Putamen (tissue), 1 donor: Measurements from ENCODE around the gene DCDC2.
"Not testable (repeated sequence)": the region's sequence is repeated elsewhere in the genome, so short reads cannot be mapped to it uniquely, and the experiment has no call there.

Experiments used
- DNase-seq: peaks from one replicate; pipeline ENCODE4 v3.0.0-alpha.2; 2016; ENCODE audit warnings: low spot score

DCDC2 gene

DNA sequence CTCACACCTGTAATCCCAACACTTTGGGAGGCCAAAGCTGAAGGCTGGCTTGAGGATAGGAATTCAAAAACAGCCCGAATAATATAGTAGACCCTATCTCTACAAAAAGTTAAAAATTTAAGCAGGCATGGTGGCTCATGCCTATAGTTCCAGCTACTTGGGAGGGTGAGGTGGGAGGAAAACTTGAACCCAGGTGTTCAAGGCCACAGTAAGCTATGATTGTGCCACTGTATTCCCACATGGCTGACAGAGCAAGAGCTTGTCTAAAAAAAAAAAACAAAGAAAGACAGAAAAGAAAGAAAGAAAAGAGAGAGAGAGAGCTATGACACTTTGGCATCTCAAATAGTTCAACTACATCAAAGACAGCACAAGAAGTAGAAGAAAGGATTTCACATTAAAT lies 33.2 kb downstream of the DCDC2 start:
- DNase-seq = no peak

GRCh38 chr6:24323632-24324337 lies 34.1 kb downstream of the DCDC2 start:
- no peak for DNase-seq

- no peak for DNase-seq
Measured at GRCh38 chr6:24322924-24323323, 34.9 kb downstream of the DCDC2 start.

DNA sequence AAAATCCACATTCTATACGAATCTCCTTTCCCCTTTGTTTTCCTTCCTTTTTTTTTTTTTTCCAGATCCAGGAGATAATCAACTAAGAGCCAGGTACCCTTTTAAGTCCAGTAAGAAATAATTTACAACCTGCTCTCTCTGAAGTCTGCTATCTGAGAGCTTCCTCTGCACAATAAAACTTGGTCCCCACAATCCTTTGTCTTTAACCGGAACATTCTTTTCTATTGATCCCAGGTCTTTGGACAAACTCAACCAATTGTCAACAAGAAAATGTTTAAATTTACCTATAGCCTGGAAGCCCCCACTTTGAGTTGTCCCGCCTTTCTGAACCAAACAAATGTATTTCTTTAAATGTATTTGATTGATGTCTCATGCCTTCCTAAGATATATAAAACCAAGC lies 35.4 kb downstream of the DCDC2 start:
- DNase-seq = not testable (repeated sequence)

DNA sequence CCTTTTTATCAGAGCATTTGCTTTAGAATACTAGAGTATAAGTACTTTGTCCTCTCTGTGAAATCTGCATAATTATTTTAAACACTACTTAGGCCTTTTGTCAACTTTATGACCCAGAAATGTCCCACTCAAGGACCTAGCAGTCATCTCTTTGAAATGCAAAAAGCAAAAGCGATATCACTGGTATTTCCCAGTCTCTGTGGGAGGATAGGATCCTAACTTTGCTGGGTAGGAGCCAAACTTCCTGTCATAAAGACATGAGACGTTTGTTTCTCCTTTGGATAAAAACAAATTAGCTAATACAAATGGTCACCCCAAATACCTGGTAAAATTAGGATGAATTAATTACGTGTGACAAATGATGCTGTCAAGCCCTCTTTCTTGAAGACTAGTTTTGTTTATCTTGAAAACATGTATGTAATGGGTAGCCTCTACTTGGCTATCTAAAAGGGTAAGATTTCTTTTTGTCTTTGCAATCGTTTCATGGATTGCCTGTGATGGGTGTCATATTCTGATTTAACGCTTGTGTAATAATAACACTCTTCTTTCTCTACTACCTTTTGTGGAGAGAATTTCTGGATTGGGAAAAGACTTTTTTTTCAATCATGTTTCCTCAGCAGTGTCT lies 36.2 kb downstream of the DCDC2 start:
- DNase-seq = no peak

DNA sequence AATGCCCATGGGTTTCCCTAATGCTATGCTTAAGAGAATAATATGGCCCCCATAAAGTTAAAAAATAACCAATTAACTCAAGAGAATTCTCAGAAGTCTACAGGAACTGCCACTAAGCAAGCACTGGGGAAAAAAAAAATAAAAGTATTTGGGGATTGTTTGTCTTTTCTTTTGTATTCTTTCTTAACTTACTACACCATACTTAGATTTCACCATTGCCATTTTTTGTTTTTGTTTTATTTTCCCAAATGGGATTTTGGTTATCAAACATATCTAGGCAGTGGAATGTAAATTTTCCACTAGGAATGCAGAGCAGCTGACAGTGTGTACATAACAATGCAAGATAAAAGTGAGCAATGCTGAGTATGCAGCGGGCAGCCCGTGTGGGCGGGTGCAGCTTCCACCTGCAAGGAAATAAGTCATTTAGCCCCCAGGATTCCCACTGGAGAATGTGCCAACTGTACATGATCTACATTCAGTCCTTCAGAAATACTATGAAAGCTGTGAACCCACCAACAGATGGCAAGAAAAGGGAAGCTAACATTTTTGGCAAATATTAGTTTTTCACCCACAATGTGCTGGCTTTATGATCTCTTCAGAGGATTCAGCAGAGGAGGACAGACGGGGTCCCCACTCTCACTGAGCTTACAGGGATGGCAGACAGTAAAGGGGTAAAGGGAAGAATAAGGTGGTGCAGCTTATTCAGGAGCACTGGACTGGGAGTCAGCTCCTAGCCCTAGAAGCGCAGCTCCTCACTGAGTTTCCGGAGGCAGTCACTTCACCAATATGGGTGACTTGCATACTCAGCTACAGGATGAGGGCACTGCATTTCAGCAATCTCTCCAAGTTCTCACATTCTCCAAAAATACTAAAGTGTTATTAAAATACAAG lies 44.4 kb downstream of the DCDC2 start:
- DNase-seq = no peak

GRCh38 chr6:24311775-24312174 lies 46.1 kb downstream of the DCDC2 start:
- not testable (repeated sequence) for DNase-seq

DNA sequence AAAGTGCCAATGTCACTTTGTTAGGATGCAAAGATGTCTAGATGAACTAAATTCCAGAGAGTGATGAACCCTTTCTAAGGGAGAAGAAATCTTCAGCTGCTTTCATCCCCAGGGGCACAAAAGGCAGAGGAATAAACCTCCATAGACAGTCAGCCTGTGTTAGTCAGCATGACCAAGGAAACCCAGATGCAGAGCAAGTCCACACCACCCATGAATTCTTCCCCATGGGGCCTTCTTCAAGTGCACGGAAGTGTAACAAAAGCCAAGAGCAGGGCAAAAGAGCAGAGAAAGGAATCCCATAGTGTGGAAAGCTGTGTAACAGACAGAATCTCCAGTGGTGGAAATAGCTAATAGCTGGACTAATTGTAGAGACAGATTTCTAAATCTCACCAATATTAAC lies 50.0 kb downstream of the DCDC2 start:
- DNase-seq = no peak

DNA sequence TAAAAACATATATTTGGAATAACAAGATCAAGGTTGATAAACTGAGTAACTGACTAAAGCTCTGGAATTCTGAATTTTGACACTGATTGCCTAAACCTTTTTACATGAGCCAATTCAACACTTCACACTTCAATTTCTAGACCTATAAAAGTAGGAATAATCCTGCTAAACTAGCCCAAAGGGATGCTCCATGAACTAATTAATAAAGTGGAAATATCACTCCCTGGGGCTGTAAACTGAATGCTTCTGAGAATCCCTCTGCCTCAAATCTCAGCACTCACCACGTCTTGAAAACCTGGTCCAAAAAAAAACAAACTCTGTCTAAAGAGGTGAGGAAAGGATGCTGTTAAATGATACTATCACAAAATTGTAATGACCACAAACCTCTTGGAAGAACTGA lies 50.9 kb downstream of the DCDC2 start:
- DNase-seq = no peak

DNA sequence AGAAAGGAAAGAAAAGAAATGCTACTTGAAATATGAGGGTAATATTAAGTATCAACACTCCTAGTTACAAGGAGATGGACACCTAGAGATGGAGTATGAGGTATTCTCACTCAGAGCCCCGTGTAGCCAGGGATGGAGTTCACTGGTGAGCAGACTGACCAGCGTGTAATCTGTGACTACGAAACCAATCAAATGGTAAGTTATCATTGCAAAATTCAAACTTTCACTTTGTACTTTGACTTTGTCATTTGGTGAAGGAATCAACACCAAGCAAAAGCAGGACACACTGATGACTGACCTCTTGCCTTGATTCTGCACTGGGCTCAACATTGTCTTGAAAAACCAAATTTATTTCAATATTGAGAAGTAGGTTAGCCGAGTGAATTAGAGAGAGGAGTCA lies 51.8 kb downstream of the DCDC2 start:
- DNase-seq = no peak

DNA sequence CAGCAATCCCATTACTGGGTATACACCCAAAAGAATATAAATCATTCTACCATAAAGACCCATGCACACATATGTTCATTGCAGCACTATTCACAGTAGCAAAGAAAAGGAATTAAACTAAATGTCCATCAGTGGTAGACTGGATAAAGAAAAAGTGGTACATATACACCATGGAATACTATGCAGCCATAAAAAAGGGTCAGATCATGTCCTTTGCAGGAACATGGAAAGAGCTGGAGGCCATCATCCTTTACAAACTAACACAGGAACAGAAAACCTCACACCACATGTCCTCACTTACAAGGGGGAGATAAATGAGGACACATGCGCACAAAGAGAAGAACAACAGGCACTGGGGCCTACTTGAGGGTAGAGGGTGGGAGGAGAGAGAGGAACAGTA lies 60.9 kb downstream of the DCDC2 start:
- no peak for DNase-seq

GRCh38 chr6:24293852-24294251 lies 64.0 kb downstream of the DCDC2 start:
- not testable (repeated sequence) for DNase-seq

GRCh38 chr6:24287239-24287638 lies 70.6 kb downstream of the DCDC2 start:
- DNase-seq = no peak

DNA sequence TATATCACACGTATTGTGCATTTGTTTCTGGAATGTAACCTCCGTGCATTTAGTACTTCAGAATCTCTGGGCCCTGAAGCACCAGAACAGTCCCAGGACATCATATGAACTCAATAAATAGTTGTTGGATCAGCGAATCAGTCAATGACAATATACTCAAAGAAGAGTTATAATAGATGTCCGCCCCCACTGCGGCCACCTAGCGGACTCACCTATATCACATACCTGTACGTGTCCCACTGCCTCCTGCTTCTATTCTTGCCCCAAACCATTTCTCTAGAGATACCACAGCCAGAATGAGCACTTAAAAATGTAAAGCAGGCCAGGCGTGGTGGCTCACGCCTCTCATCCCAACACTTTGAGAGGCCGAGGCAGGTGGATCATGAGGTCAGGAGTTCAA lies 73.9 kb downstream of the DCDC2 start:
- DNase-seq = no peak

DNA sequence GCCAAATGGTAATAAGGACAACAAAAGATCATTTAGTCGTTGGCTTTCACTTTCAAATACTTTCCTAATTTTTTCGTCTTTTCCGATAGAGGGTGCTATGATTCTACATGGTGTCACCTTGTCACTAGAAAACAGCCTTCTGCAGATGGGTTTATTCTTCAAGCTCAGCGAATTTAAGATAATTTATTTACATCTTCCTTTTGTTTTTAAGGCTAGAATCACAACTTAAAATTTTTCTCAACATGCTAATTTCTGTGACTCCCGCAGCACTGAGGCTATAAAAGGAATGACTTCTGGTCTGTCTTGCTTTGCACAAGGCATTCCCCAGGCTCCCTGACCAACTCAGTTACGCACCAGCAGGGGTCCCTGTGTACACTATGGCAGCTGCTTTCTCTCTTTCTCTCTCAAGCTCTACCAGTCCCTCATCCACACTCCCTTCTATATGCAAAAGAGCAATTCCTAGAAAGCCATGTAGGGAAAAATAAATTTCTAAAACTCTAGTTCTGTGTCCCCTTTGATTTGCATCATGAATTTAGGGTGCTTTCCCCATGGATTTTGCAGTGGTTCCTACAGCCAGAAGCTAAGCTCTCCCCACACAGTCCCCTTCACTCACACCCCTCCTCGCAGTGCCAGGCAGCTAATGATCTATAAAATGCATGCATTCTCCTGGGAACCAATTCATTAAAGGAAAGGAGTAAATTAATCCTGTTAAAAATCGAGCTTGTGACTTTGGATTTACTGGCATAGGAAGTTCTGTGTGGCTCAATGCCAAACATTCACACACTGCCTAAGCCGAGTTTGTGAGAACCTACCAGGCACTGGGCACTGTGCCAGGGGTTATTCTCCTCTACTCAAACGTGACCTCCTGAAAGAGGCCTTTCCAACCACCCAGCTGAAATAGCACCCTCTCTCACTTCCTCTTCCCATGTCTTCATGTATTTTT lies 74.5 kb downstream of the DCDC2 start:
- DNase-seq = peak; percentile 49

GRCh38 chr6:24274441-24275083 lies 83.3 kb downstream of the DCDC2 start:
- DNase-seq = no peak

DNA sequence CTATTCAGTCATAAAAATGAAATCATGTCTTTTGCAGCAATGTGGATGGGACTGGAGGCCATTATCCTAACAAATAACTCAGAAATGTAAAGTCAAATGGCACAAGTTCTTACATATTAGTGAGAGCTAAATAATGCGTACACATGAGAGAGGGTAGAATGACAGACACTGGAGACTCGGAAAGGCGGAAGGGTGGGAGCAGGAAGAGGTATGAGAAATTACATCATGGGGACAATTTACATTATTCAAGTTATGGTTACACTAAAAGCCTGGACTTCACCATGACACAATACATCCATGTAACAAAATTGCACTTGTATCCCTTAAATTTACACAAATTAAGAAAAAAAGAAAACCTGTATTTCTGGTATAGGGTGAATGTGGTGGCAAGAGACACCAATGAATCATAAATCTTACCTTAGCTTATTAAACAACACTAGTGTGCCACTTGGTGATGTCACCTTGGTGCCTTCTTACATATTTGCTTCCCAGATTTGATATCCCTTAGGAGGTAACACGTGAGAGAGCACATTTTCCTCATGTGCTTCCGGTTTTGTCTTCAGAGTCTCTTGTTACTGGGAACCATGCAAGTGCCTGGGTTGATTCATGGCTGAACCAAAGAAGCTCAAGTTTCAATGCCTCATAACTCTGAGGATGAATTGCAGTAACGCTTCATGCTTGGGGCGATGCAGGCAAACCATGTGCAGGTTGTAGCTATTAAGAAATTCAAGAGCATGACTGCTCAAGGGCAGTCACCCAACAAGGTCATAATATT lies 84.6 kb downstream of the DCDC2 start:
- no peak for DNase-seq

DNA sequence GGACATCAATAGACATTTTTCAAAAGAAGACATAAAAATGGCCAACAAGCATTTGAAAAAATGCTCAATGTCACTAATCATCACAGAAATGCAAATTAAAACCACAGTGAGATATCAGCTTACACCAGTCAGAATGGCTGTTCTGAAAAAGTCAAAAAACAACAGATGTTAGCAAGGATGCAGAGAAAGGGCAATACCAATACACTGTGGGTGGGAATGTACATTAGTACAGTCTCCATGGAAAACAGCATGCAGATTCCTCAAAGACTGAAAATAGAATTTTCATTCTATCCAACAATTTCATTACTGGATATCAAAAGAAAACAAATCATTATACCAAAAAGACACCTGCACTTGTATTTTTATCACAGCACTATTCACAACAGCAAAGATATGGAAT lies 85.3 kb downstream of the DCDC2 start:
- DNase-seq = no peak

DNA sequence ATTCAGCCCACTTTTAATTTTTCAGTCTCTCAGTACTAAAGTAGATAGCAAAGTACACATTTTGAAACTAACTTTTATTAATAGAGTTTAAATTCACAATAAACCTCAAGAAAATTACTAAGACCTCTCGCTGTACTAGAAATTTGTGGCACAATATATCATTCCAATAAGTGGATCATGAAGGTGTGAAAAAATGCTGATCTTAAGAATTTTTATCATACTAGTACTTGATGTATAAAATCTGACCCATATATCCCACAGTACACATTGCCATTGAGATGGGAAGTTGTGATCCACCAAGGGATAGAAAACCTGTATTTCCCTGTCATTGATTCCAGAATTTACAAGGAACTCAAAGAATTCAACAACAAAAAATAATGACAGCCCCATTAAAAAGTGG lies 85.7 kb downstream of the DCDC2 start:
- no peak for DNase-seq

- DNase-seq = no peak
Measured at GRCh38 chr6:24270011-24270410, 87.8 kb downstream of the DCDC2 start.

- not testable (repeated sequence) for DNase-seq
Measured at GRCh38 chr6:24258214-24258613, 99.6 kb downstream of the DCDC2 start.
